Glutamatergic neuron (in vitro differentiated cells): ENCODE results near the gene MAPKAP1. TPM values are rescaled to one million over a fixed set of nuclear protein-coding genes. Genes with fewer than 3 reads are reported as not detected.

Experiments
- DNase-seq: peaks from one replicate; pipeline ENCODE4 v3.0.0; 2022
- H3K27ac Mint-ChIP-seq: one replicate; pipeline ENCODE4 v1.8.0; 2020; ENCODE audit warnings: mild to moderate bottlenecking, mixed read lengths, inconsistent platforms; ENCODE audit not compliant: unreplicated experiment
- H3K27me3 Mint-ChIP-seq: one replicate; pipeline ENCODE4 v1.8.0; 2020; ENCODE audit warnings: mild to moderate bottlenecking, moderate library complexity, mixed read lengths, inconsistent platforms; ENCODE audit not compliant: unreplicated experiment
- H3K36me3 Mint-ChIP-seq: one replicate; pipeline ENCODE4 v1.8.0; 2020; ENCODE audit warnings: mild to moderate bottlenecking, mixed read lengths, inconsistent platforms; ENCODE audit not compliant: unreplicated experiment
- H3K4me1 Mint-ChIP-seq: one replicate; pipeline ENCODE4 v1.8.0; 2020; ENCODE audit warnings: mild to moderate bottlenecking, low read depth, mixed read lengths, inconsistent platforms; ENCODE audit not compliant: unreplicated experiment
- H3K4me3 Mint-ChIP-seq: one replicate; pipeline ENCODE4 v1.8.0; 2020; ENCODE audit warnings: mild to moderate bottlenecking, mixed read lengths, inconsistent platforms; ENCODE audit not compliant: unreplicated experiment
- H3K9me3 Mint-ChIP-seq: one replicate; pipeline ENCODE4 v1.8.0; 2020; ENCODE audit warnings: mild to moderate bottlenecking, moderate library complexity, mixed read lengths, inconsistent platforms; ENCODE audit not compliant: unreplicated experiment
- CTCF ChIP-seq: fragments of 200-600 bp; sonication (generic); IDR thresholded peaks from one replicate; pipeline ENCODE4 v1.5.0; 2021; ENCODE audit not compliant: partially characterized antibody, unreplicated experiment
- total RNA-seq: library from RNA; stranded (reverse); fragmentation: NEBNext Ultra II Directional; extraction: Animal tissue kit (Norgen Biotek cat#: 25700); gene quantifications from one replicate; pipeline ENCODE4 v1.2.1, GENCODE V29; 2021; ENCODE audit not compliant: unreplicated experiment

The MAPKAP1 gene
- total RNA-seq, 1 donor from 2014 or later: 59.6 TPM

DNA sequence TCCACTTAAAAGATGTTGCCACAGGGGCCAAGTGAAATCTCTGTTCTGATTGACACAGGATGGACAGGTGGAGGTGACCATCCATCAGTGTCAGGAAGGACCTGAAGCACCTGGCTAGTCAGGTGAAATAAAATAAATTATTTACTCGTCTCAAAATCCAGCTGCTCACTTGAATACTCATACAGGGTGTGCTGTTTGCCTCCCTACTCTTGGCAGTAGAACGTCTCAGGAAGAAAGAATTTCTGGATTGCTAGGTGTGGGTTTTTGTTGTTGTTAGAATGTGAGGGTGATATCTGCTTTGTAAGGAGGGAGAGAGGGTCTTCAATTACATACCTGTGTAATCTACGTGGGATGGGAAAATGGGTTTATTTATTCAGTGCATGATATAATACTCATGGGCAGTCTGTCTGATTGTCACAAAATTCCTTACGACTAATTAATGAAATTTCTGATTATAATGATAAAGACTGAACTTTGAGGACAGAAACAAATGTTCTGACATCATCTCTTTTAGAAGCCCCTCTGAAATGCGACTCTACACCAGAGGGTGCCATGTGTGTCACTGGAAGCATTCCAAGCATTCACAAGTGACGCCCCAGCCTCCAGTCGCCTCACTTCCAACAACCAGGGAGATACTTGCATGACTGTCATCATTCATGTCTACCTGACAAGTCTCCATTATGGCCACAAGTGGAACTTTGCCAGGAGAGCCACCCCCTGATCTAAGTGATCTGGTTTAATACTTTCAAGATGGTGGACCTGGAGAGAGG, 227.0 kb downstream of the MAPKAP1 start:
- Mint-ChIP-seq H3K27ac (no peak overlapping the region), H3K4me1 (no peaks in the 10 kb centered on the region), H3K27me3 (peaks cover 2% of the 10 kb centered on the region), H3K36me3 (no peaks in the 10 kb centered on the region), H3K9me3 (no peaks in the 10 kb centered on the region), H3K4me3 (no peak overlapping the region)
- no peak for DNase-seq
- no peak for TF ChIP-seq CTCF

- Mint-ChIP-seq H3K36me3 (no peaks in the 10 kb centered on the region), H3K9me3 (no peaks in the 10 kb centered on the region), H3K27ac (no peak overlapping the region), H3K27me3 (peaks cover 2% of the 10 kb centered on the region), H3K4me1 (peaks cover 11% of the 10 kb centered on the region), H3K4me3 (no peak overlapping the region)
- no peak for DNase-seq
- no peak for TF ChIP-seq CTCF
These were observed 229.9 kb downstream of the MAPKAP1 start for GRCh38 chr9:125477089-125477544.

GRCh38 chr9:125476645-125477044, 230.4 kb downstream of the MAPKAP1 start:
- no peaks in the 10 kb centered on the region for H3K9me3 Mint-ChIP-seq
- no peak for DNase-seq
- H3K36me3 Mint-ChIP-seq: no peaks in the 10 kb centered on the region
- no peak for TF ChIP-seq CTCF
- H3K27me3 Mint-ChIP-seq: peaks cover 2% of the 10 kb centered on the region
- no peak overlapping the region for H3K4me3 Mint-ChIP-seq
- no peak overlapping the region for H3K27ac Mint-ChIP-seq
- H3K4me1 Mint-ChIP-seq: peaks cover 11% of the 10 kb centered on the region

DNA sequence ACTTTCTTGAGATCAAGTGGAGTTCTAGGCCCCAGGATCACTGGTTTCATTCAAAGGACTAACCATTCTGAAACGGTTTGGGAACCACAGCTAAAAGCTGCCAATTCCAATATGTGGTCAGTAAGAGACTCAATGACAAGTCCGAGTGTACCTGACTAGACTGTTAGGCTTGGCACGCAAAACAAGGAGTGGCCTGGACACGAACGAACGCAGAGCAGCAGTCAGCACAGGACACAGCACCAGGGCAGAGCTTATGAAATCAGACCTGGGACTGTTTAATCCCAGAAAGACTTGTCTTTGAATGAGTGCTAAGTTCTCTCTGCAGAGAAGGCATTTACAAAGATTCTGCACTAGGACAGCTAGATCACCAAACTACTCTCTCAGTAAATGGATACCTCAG, 231.6 kb downstream of the MAPKAP1 start:
- Mint-ChIP-seq H3K4me3 (no peak overlapping the region), H3K4me1 (peaks cover 17% of the 10 kb centered on the region), H3K27ac (no peak overlapping the region)

More for the DNA sequence above, 231.6 kb downstream of the MAPKAP1 start:
- no peak for DNase-seq
- Mint-ChIP-seq H3K9me3 (no peaks in the 10 kb centered on the region), H3K36me3 (no peaks in the 10 kb centered on the region), H3K27me3 (peaks cover 2% of the 10 kb centered on the region)
- TF ChIP-seq CTCF: no peak
